Stimulated activated CD4-positive, alpha-beta T cell treated with anti-CD3 and anti-CD28 coated beads, Interleukin-12 subunit alpha, Interleukin-12 subunit beta, amount 100 ng/mL, for 48 hours (primary cell): Measurements from ENCODE around the gene ZNF570.

Experiments used
- DNase-seq, 3 donors: peaks; one replicate each; pipeline ENCODE4 v3.0.0-alpha.2; 2020; ENCODE audit warnings: low read depth in 2 of 3, low spot score in 1 of 3

ZNF570 gene

DNA sequence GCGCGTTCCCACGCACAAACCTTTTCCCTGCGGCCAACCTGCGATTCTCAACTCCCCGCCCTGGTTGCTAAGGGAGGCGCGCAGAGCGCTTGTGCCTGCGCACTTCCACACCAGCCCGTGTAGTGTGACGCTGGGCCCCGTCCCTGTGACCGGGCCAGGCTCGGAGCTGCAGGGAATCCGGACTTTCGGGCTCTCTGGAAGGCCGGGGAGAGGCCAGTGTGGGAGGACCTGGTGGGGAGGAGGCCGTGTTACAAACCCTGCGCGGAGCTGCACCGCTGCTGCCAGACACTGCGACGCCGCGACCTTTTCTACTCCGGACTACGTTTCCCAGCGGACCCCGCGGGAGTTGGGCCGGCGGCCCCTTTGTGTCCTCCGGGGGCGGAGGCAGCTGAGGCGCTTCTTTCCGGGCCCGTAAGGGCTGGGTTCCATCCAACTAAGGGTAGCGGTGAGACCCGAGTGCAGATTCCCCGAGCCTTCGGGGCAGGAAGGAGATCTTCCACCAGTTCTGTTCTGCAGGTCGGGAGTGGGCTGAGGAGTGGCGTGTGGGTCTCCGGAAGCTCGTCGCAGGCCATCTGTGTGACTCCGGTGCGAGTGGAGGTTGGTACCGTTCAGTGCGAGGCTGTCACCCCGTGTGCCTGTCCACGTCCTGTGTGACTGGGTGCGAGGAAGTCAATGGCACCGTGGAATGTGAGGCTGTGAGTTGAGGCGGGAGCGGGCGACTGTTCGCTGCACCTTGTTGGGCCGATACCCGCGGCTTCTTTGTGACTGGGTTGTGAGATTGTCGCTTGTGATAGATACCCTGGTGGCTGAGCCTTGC is at the start of gene ZNF570:
ZNF570 (plus strand) TSS at position 396 of the 817 bp plus-strand sequence. CDS start 999 bp downstream, outside the sequence.
- DNase-seq: peak; percentile 77 to 82 (median 79)

DNA sequence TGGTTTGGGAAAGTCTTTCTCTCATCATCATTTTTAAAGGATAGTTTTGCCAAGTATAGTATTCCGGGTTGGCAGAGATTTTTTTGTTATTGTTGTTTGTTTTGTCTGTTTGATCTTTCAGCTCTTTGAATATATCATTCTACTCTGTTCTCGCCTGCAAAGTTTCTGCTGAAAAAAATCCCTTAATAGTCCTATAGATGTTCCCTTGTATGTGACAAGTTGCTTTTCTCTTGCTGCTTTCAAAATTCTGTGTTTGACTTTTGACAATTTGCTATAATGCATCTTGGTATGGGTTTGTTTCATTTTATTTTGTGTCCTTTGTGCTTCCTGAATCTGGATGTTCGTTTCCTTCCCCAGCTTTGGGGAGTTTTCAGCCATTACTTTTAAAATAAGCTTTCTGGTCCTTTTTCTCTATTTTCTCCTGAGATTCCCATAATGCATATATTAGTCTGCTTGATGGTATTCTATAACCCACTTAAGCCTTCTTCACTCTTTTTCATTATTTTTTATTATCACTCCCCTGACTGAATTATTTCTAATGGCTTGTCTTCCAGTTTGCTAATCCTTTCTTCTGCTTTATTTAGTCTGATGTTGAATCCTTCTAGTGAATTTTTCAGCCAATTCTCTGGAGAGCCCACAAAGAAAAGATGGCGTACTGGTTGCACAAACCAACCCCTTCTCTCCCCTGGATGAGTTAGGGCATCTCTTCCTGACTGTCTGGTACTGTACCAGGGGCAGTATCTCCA is 16.5 kb upstream of the ZNF570 start:
- no peak for DNase-seq

DNA sequence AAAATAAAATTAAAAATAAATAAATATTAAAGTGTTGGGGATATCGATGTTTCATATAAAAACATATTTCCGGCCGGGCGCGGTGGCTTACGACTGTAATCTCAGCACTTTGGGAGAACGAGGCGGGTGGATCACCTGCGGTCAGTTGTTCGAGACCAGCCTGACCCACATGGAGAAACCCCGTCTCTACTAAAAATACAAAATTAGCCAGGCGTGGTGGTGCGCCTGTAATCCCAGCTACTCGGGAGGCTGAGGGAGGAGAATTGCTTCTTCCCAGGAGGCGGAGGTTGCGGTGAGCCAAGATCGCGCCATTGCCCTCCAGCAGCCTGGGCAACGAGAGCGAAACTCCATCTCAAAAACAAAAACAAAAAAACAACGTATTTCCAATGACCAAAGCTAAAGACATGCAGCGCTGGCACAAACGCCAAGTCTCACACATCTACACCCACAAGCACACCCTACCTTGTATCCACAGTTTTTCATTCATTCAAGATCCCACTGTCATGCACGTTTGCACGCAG is 2.8 kb upstream of the ZNF570 start:
- DNase-seq: no peak

DNA sequence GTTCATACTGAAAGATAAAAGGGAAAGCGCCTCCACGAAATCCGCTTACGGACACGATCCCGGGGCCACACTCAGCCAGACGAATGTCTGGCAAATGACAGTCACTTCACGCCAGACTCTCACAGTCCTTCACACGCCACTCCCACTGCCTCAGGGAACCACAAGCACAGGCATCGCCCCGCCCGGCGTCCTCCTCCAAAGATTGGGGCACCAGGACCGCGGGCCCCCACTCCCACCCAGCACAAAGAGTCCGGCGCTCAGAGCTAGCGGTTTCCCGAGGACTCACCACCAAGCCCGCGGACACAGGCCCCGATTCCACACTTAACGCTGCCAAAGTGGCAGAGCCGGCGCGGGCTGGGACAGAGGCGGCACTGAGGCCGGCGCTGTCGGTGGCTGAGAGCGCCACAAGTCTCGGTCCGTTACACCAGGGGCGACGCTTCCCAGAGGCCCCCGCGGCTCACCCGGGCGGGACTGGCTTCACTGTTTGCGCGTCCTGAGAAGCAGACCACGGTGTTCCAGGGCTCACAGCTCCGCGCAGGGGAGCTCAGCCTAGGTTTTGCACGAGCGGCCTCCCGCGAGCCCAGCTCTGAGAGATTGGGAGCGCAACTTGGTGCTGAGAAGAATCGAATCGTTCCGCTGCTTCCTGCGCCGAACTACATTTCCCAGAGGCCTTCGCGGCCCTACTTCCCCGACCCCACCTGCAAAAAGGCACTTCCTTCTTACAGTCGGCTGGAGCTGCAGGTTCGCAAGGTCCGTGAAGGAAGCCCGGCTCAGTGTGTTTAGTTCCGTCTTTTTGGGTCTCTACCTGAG is 2.2 kb upstream of the ZNF570 start, which contains the start of gene ZNF569:
ZNF569 (minus strand) TSS at position 647 of the 810 bp plus-strand sequence. CDS start 22,523 bp downstream, outside the sequence.
- DNase-seq: peak; percentile 78 to 80 (median 80)

DNA sequence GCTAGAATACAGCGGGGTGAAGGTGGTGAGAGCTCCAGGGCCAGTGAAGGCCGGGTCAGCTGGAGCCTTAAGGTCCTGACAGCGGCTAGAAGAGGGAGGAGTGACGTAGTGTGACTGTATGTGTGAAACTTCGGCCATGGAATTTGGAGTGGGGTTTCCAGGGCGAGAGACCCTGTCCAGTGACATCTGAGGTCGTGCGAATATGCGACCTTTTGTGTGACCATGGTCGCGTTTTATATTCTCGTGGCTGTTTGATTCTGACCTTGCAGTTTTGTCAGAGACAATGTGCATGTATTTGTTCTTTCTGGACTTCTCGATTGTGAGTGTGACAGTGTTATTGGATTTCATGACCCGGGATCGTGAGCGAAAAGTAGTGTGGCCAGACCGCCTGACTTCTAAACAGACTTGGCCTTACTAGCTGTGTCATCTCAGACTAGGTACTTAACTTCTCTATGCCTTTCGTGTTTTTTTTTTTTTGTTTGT is 1.5 kb upstream of the ZNF570 start:
- DNase-seq: no peak

DNA sequence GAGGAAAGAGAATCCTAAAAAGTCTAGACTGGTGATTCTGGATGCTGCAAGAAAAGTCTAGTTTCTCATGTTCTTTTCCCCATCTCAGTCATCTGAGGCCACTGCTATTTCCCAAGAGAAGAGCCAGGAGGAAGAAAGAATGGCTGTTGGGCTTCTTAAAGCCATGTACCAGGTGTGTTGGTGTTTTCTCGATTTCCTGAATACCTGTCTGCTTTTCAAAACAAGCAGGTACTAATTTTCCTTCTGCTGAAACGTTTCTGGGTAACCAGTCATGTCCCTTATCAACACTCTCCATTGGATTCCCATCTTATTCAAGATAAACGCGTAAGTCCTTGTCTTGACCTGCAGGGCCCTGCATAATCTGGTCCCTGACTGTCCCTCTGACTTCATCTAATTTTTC is 1.1 kb downstream of the ZNF570 start:
- DNase-seq: no peak

DNA sequence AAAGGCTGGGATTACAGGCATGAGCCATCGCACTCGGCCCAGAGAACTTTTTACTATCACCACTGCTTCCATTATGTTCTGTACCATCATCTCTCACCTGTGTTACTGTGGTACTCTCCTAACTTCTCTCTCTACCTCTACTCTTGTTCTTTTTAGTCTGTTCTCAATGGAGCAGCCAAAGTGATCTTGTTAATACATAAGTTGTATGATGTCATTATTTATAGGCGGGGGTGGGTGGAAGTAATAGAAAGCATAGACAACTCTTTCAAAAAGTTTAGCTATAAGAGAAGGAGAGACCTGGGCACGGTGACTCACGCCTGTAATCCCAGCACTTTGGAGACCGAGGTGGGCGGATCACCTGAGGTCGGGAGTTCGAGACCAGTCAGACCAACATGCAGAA is 3.0 kb downstream of the ZNF570 start:
- DNase-seq: no peak

DNA sequence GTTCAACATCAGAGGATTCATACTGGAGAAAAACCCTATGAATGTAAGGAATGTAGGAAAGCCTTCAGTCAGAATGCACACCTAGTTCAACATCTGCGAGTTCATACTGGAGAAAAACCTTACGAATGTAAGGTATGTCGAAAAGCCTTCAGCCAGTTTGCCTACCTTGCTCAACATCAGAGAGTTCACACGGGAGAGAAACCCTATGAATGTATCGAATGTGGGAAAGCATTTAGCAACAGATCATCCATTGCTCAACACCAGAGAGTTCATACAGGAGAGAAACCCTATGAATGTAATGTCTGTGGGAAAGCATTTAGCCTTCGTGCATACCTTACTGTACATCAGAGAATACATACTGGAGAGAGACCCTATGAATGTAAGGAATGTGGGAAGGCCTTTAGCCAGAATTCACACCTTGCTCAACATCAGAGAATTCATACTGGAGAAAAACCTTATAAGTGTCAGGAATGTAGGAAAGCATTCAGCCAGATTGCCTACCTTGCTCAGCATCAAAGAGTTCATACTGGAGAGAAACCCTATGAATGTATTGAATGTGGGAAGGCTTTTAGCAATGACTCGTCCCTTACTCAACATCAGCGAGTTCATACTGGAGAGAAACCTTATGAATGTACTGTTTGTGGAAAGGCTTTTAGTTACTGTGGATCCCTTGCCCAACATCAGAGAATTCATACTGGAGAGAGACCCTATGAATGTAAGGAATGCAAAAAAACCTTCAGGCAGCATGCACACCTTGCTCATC is 15.4 kb downstream of the ZNF570 start:
- no peak for DNase-seq

DNA sequence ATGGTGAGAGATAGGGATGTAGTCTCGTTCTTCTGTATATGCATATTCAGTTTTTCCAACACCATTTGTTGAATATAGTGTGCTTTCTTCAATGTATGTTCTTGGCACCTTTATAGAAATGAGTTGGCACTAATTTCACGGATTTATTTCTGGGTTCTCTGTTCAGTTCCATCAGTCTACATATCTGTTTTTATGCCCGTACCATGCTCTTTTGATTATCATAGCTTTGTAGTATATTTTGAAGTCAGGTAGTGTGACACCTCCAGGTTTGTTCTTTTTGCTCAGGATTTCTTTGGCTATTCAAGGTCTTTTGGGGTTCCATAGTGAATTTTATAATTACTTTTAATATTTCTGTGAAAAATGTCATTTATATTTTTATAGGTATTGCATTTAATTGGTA is 23.1 kb downstream of the ZNF570 start:
- no peak for DNase-seq

DNA sequence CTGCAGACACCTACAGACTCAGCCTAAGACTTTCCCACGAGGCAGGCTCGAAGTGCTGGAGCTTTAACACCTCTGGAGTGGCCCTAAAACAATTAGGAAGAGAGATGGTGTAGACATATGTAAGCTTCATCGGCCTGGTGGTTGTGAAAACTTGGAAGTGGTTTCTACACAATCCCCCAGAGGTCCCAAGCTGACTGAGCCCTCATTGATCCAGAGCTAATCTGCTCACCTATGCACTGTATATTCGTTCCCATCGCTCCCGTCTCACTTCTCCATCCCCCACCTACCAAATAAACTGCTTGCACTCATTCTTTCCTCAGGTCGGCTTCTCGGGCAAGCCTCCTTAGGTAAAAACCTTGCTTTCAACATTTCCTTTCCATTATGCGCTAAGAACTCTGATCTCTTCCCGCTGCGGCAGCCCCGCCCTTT is 36.8 kb downstream of the ZNF570 start:
- DNase-seq: no peak

DNA sequence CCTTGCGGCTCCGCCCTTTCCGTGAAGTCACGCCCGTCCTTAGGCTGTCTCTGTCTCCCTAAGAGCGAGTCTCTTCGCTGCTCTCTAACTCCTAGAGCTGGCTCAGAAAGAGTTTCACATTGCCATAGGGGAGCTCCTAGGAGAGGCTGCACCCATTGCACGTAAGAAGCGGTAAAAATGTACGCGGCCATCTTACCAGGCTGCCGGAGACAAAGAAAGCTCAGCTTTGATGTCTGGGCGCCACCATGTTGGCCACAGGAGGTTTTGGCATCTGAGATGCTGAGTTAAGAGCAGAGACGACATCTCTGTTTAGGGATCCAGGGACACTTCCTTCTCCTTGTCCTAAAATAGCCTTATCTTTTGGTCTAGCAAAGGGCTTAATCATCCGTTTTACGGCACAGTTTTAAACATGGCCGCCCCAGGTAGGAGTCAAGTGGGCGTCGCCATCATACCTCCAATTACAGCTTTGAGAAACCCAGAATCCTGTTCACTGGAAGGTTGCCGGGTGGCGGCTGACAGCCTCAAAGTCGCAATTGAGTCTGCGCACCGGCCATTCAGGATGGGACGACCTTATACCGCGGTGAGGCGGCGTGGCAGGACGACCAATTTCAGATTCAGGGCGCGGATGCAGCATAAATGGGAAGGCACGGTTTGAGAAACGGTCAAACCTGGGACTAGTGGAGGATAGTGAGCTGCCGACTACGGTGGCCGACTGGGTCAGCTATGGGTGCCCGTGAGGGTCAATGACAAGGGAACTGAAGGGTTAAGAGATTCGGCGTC is 37.4 kb downstream of the ZNF570 start, which contains the start of gene ZNF793:
ZNF793 (plus strand) TSS at position 553 of the 780 bp plus-strand sequence. CDS start 16,501 bp downstream, outside the sequence.
- DNase-seq: peak; percentile 57 to 70 (median 63)

DNA sequence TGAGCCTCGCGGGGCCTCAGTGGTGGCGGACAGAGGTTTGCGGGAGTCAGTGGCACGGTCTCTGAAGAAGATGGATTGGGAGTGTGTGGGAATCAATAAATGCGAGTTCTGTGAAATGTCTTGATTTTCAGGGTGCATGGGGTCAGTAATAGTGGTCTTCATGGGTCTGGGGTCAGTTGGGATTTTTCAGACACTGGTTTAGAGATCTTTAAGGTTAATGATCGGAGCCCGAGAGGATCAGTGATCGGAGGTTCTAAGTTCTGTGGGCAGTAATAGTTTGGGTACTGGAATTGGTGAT is 38.0 kb downstream of the ZNF570 start:
- no peak for DNase-seq

DNA sequence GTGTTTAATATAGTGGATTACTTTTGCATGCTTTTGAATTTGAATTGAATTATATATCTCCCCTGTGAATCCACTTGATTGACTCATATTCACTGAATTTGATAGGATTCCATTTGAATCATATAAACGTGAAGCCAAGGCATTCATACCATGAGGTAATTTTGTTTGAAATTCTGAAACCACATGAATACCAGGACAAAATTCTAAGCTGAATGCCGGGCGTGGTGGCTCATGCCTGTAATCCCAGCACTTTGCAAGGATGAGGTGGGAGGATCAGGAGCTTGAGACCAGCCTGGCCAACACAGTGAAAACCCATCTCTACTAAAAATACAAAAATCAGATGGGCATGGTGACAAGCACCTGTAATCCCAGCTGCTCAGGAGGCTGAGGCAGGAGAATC is 42.0 kb downstream of the ZNF570 start:
- DNase-seq: no peak

DNA sequence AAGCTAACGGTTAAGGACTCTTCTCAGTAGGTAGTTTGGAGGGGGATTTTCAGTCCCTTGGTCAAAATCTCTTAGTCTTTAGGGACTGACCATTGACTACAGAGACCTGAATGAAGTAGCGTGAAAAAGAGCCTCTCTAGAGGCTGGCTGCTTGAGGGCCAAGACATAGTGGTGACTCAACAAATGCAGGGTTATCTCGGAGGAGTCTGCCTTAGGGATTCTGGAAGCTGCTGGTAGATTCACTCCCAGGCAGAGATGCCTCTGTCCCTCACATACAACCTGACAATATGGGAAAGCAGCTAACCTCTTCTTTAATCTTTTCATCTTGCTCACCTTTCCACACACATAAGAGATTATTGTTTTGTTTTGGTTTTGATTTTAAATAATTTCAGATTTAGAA is 42.7 kb downstream of the ZNF570 start:
- no peak for DNase-seq

DNA sequence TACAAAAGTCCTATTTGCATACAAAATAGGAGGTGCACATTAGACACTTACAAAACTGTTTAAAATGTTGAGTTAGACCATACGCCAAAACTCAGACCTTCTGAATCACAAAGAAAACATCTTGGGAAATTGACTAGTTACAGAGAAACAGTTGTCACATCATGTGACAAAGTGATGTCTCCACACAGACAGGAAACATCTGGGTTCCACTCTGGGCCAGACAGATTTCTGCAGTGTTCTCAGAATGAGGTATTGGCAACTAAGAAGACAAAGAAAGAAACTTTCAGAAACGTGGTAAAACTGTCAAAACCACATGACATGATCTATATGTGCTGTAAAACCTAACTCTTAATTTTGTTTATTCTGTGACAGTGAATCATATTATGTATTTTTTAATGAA is 44.2 kb downstream of the ZNF570 start:
- DNase-seq: no peak

DNA sequence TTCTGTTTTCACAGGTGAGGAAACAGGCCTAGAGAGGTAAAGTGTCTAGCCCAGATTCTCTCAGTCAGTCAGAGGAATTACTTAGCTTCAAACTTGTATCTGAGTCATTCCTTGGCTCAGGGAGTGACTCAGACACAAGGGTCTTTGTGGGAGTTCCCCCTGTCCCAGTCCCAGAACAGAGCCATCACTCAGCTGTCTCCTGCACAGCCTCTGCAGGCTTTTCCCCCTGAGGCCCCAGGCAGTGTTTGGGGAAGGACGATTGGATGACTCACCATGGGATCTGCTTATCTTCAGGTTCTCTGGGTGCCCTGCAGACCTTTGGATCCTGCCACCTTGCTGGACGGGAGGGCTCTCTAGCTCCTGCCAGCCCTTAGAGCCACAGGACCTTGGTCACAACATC is 50.7 kb downstream of the ZNF570 start:
- no peak for DNase-seq

DNA sequence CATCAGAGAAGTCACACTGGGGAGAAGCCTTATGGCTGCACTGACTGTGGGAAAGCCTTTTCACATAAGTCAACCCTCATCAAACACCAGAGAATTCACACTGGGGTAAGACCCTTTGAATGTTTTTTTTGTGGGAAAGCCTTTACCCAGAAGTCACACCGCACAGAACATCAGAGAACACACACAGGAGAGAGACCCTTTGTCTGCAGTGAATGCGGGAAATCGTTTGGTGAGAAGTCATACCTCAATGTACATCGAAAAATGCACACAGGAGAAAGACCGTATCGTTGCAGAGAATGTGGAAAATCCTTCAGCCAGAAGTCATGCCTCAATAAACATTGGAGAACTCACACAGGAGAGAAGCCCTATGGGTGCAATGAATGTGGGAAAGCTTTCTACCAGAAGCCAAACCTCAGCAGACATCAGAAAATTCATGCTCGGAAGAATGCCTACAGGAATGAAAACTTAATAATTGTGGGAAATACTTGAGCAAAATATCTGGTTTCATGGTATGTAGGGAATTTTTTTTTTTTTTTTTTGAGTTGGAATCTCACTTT is 68.3 kb downstream of the ZNF570 start:
- no peak for DNase-seq
